UCSD-AML1 (cell line): ENCODE results near the gene MRPL19.

ENCODE experiments used
- DNase-seq: peaks from one replicate; lab custom pipeline; 2025; ENCODE audit not compliant: unreplicated experiment; lab: John Stamatoyannopoulos, UW

The MRPL19 gene

GRCh38 chr2:75646583-75647425 is at the start of gene MRPL19:
TSS of gene MRPL19 (plus strand) at chr2:75646783. CDS start at chr2:75646808, 25 bp downstream.
- DNase-seq: peak; percentile 79

- no peak for DNase-seq
Measured at GRCh38 chr2:75596784-75597183, 49.8 kb upstream of the MRPL19 start.

GRCh38 chr2:75597949-75598348 is 48.6 kb upstream of the MRPL19 start:
- DNase-seq: no peak

- no peak for DNase-seq
Measured at GRCh38 chr2:75598589-75599155, 47.9 kb upstream of the MRPL19 start.

- DNase-seq: no peak
Measured at GRCh38 chr2:75600461-75601011, 46.0 kb upstream of the MRPL19 start.

- DNase-seq: no peak
Measured at GRCh38 chr2:75602724-75603342, 43.8 kb upstream of the MRPL19 start.

GRCh38 chr2:75603477-75603876 is 43.1 kb upstream of the MRPL19 start:
- DNase-seq: no peak

- DNase-seq: no peak
Measured at GRCh38 chr2:75604484-75604883, 42.1 kb upstream of the MRPL19 start.

- no peak for DNase-seq
Measured at GRCh38 chr2:75605770-75606529, 40.6 kb upstream of the MRPL19 start.

GRCh38 chr2:75606761-75607399 is 39.7 kb upstream of the MRPL19 start:
- DNase-seq: no peak

GRCh38 chr2:75607400-75607798 is 39.2 kb upstream of the MRPL19 start:
- DNase-seq: no peak

GRCh38 chr2:75607988-75608683 is 38.4 kb upstream of the MRPL19 start:
- no peak for DNase-seq

- peak; percentile 32 for DNase-seq
Measured at GRCh38 chr2:75608684-75609333, 37.8 kb upstream of the MRPL19 start.

GRCh38 chr2:75609334-75609689 is 37.3 kb upstream of the MRPL19 start:
- no peak for DNase-seq

GRCh38 chr2:75609937-75610508 is 36.6 kb upstream of the MRPL19 start:
- DNase-seq: no peak

- no peak for DNase-seq
Measured at GRCh38 chr2:75610671-75611070, 35.9 kb upstream of the MRPL19 start.

- no peak for DNase-seq
Measured at GRCh38 chr2:75612108-75612861, 34.3 kb upstream of the MRPL19 start.

GRCh38 chr2:75612862-75613243 is 33.7 kb upstream of the MRPL19 start:
- DNase-seq: no peak
